HG02943 (cell line): ENCODE measurements around the gene KIF26B.
"Not testable (repeated sequence)": the region's sequence is repeated elsewhere in the genome, so short reads cannot be mapped to it uniquely, and the experiment has no call there.

Source experiments
- ATAC-seq: cut with Tn5 transposase; IDR thresholded peaks from one replicate; pipeline ENCODE4 v1.9.1; 2021; ENCODE audit warnings: mild to moderate bottlenecking, low read depth, moderate library complexity; ENCODE audit not compliant: unreplicated experiment

The KIF26B gene

DNA sequence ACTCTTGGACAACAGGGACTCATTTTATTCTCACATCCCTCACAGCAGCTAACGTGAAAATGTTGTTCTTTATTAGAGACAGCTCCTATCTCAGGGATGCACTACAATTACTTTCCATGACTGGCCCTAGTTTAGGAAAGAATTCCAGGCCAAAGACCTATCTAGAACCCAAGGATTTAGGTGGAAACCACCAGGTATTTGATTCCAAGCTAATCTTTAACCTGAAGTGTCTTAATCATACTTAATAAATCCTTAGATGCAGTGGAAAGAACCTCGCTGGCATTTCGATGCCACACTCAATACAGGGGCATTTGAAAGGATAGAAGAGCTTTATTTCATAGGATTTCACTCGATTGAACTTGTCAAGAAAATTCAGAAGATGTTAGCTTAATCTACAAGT, 218.3 kb downstream of the KIF26B start:
- ATAC-seq = no peak

- no peak for ATAC-seq
Measured at GRCh38 chr1:245375789-245376460, 221.1 kb downstream of the KIF26B start.

GRCh38 chr1:245377854-245378253, 223.1 kb downstream of the KIF26B start:
- ATAC-seq = no peak

GRCh38 chr1:245378311-245378722, 223.5 kb downstream of the KIF26B start:
- no peak for ATAC-seq

DNA sequence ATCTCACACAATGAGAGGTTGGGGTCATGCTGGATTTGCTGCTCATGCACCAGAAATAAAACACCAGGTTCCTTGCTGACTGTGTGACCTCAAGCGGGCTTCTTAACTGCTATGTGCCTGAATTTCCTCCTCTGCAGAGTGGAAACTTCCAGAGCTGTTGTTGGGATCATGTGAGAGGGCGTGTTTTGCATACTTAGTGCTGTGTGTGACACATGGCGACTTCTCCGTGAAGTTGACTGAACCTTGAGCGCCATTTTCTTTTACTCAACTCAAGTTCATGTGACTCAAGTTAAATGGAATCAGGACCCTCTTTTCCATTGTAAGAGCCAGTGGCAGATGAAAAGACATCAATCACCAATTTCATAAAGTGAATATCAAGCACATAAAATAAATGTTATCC, 224.0 kb downstream of the KIF26B start:
- no peak for ATAC-seq

DNA sequence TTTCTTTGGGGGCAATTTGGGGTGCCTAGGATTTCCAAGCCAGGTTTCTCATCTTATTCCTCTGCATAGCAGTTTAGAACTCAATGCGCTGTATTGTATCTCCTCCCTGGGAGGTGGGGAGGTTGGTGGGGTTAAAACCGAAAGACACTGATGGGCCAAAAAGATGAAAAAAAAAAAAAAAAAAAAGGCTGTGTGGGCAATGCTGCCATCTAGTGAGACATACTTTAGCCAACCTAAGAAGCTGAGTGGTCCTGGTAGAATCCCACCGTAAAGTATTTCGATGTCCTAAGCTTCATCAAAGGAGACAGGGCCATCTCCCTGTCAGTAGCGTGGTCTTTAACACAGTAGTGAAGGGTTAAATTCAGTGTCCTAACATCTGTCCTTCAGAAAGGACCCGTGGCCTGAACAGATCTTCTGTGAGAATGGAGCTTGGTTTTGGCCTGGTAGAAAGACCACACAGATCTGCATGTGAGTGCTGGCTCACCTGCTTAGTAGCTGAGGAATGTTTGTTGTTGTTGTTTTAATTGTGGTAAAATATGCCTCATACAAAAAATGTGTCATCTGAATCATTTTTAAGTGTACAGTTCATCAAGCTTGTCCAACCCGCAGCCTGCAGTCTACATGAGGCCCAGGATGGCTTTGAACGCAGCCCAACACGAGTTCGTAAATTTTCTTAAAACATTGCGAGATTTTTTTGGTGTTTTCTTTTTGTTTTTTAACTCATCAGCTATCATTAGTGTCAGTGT, 226.2 kb downstream of the KIF26B start:
- ATAC-seq = no peak

DNA sequence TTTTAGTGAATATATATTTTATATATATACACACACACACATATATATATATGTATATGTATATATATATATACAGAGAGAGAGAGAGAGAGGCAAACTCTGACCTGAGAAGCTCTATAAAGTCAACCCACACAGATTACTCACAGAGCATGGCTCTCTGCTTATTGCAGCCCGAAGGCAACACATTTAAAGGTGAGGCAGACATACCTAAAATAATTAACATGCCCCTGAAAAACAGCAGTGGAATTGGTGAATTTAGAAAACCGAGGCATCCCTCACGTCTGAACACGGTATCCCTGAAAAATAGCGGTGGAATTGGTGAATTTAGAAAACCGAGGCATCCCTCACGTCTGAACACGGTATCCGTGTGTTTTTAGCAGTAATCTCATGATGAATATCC, 228.2 kb downstream of the KIF26B start:
- ATAC-seq = no peak

DNA sequence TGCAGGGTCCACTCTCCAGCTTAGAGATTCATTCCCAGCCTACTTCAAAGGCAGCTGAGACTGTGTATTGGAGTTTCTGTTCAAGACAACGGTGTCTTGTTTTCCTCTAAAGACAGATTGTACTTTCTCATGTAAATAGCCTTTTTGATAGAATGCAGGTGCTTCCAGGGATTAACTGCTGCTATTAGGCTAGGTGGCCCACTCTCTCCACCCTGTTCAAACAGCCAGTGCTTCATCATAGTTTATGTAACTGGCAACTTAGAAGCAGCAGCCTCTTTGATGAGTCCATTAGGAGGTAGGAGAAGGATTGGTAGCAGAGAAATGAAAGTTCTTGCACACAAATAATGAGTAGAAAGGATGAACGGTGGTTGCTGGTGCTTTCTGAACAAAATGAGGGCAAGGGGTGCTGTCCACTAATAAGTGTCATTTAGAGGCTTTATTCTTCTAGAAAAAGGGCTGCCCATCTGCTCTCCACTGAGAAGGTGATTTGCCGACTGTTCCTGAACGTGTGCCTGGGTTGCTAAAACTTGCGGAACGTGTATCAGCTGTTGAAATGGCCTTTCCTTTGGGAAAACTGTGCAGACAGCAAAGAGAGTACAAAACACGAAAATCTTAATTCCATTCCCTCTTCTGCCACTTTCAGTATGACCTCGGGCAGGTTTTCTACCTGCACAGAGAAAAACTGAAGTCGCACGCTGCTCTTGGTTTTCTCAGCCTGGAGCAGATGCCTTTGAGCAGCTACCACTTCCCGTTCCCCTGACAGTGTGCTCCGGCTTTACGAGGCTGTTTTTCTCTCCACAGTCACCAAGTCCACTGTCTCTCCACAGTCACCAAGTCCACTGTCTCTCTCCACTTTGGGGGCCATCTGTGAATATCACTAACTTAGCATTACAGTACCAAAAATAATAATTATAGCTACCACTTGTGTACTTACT, 228.9 kb downstream of the KIF26B start:
- no peak for ATAC-seq

DNA sequence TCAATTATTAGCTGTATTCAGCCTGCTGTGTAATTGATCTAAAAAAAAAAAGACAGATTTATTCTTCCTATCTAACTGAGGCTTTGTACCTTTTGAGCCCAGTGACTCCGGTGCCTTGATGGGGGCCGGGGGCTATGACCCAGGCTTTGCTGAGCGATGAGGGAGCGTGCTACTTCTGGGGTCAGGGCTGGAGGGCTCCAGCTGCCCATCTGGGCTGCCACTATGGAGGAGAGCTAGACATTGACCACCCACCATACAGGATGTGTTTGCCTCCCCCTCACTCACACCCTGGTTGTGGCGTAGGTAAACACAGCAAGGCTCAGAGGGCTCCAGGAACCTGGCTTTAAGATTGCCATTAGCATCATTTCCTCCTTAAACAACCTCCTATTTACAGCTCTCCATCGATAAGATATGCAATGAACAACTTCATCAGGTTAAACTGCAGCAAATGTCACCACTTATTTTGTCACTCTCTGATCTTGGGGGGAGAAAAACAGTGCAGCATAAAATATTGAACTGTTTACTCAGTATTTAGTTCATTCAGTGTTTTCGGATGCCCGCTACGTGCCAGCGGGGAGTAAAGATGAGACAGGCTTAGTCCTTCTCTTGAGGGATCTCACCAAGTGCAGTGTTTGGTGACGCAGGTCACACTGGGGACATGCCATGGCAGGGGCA, 231.6 kb downstream of the KIF26B start:
- ATAC-seq = no peak

GRCh38 chr1:245388687-245389086, 233.9 kb downstream of the KIF26B start:
- no peak for ATAC-seq

DNA sequence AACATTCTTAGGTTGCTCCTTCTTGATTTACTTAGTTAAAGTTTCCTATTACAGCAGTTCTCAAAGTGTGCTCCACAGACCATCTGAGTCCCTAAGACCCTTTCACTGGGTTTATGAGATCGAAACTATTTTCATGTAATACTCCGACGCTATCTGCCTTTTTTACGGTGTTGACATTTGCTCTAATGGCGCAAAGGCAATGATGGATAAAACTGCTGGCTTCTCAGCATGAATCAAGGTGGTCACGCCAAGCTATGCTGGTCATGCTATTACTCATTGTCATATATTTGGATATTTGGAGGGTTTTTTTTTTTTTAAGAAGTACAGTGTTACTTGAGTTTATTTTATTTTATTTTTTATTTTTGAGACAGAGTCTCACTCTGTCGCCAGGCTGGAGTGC, 235.1 kb downstream of the KIF26B start:
- no peak for ATAC-seq

GRCh38 chr1:245390975-245391374, 236.2 kb downstream of the KIF26B start:
- no peak for ATAC-seq

GRCh38 chr1:245393694-245394093, 238.9 kb downstream of the KIF26B start:
- no peak for ATAC-seq

GRCh38 chr1:245395680-245396079, 240.9 kb downstream of the KIF26B start:
- ATAC-seq = no peak

GRCh38 chr1:245396615-245397014, 241.8 kb downstream of the KIF26B start:
- ATAC-seq = no peak

DNA sequence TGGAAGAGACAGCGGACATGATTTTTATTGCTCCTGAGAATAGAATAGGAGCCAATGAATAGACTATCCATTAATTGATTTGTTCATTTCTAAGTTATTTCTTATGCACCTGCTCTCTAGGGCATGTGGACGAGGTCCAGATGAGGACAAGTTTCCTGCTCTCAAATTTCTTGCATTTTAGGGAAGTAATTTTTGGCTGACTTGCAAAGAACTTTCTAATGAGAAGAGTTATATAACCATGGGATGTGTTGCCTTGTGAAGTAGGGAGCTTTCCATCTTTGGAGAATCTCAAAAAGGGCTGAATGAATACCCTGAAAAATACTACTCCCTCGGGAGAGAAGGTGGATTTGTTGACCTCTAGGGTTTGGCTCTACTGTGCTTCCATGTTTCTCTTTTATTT, 243.0 kb downstream of the KIF26B start:
- ATAC-seq = no peak

GRCh38 chr1:245398180-245398579, 243.4 kb downstream of the KIF26B start:
- no peak for ATAC-seq

DNA sequence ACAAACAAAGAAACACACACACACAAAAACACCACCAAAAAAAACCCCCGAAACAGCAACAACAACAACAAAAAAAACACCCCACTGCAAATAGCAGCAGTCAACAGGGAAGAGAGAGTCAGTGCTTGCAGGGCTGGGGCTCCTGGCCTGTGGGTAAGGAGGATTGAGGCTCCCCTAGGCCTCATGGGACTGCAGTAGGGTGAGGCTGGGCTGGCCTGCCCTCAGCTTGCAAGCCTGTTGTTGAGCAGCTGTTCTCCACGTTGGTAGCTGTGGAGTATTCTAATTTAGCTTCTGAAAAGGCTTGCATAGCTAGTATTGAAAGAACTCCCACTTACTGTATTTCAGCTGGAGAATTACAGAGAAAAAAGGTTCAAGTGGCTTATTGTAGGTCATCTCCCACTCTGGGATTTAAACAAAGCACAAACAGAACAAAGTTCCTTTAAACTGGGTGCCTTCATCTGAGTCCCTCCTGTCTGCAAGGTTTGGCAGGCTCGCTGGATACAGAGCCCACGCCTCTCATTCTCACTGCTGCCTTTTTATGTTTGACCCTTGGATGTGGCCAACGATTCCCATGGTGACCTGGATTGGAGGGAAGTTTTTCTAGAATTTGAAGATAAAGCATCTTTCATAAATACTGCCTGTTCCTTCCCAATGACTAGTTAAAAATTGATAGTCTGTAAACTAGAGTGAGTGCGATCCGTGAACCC, 247.2 kb downstream of the KIF26B start:
- ATAC-seq = no peak

DNA sequence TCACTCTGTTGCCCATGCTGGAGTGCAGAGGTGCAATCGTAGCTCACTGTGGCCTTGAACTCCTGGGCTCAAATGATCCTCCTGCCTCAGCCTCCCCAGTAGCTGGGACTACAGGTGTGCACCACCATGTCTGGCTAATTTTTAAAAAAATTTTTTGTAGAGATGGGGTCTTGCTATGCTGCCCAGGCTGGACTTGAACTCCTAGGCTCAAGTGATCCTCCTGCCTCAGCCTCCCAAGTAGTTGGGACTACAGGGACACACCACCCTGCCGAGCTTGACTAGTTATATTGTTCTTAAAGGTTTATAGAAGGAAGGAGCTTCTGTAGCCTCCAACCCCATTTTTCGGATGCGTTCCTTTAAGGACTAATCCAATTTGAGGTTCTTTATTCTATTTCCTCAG, 248.2 kb downstream of the KIF26B start:
- not testable (repeated sequence) for ATAC-seq

DNA sequence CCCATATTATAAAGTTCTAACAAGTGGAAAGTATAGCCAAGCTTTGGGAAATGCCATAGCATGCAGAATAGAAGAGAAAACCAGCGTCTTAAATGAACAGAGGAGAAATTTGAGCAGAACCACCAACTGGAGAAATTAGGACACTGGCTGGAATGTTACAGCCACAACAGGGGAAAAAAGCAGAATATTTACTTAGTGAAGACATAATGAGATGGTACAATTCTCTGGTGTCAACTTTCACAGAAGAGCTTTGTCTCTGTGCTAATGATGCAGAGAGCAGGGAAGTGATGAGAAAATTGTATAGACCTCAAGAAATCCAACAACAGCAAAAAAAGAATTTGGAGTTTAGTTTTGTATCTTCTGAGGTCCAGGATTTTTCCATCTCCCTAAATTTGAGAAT, 249.7 kb downstream of the KIF26B start:
- ATAC-seq = no peak
